ENCODE data around the gene TST.
A peak's percentile ranks its signal among the peaks of the same experiment; 100 is the strongest.

The TST gene

GRCh38 chr22:36977947-36978660 lies 41.1 kb downstream of the TST start:
- H3K27ac ChIP-seq (ENCODE audit: low read depth, low read length), result no peak overlapping the region
- H3K9me3 ChIP-seq (ENCODE audit: control insufficient read depth, insufficient read depth, low read depth, low read length), result no peaks in the 10 kb centered on the region
- peak overlapping the region; percentile 43 for H3K4me3 ChIP-seq (ENCODE audit: low read depth, low read length)
- 0 out of 2 replicates have a peak, but pooled peaks cover 6% of the 10 kb centered on the region for H3K4me1 ChIP-seq (ENCODE audit: control insufficient read depth, insufficient read depth, low read length)
- no peak overlapping the region for H3K9ac ChIP-seq (ENCODE audit: low read length)
- H3K36me3 ChIP-seq (ENCODE audit: control insufficient read depth, insufficient read depth, low read length), result no peaks in the 10 kb centered on the region
- no peaks in the 10 kb centered on the region for H3K27me3 ChIP-seq (ENCODE audit: control insufficient read depth, insufficient read depth, low read length)

- Histone ChIP-seq H3K27ac (ENCODE audit: low read depth, low read length) (no peak overlapping the region), H3K27me3 (ENCODE audit: control insufficient read depth, insufficient read depth, low read length) (no peaks in the 10 kb centered on the region), H3K4me3 (ENCODE audit: low read depth, low read length) (peak overlapping the region; percentile 43), H3K9me3 (ENCODE audit: control insufficient read depth, insufficient read depth, low read depth, low read length) (no peaks in the 10 kb centered on the region), H3K9ac (ENCODE audit: low read length) (no peak overlapping the region), H3K36me3 (ENCODE audit: control insufficient read depth, insufficient read depth, low read length) (no peaks in the 10 kb centered on the region), H3K4me1 (ENCODE audit: control insufficient read depth, insufficient read depth, low read length) (0 out of 2 replicates have a peak, but pooled peaks cover 6% of the 10 kb centered on the region)
These were observed 41.8 kb downstream of the TST start for GRCh38 chr22:36977401-36977861.

DNA sequence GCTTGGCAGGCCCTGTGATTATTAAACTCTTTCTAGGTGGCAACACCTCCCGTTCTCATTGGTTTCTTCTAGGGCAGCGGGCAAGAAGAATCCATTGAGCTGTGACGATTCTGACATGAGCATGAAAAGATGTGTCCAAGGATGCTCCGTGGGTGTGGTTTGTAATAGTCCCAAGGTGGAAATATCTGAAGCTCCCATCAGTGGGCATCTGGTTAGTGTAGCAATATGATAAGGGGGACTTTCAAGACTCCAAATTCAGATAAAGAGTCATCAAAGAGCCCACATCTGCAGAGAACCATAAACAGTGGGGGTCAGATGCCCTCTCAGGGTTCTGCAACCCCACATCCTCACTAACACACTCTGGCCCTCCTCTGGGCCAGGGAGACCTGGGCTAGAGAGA lies 42.6 kb downstream of the TST start:
- Histone ChIP-seq H3K4me3 (ENCODE audit: low read depth, low read length) (no peak overlapping the region), H3K27ac (ENCODE audit: low read depth, low read length) (no peak overlapping the region), H3K9ac (ENCODE audit: low read length) (no peak overlapping the region), H3K9me3 (ENCODE audit: control insufficient read depth, insufficient read depth, low read depth, low read length) (no peaks in the 10 kb centered on the region), H3K36me3 (ENCODE audit: control insufficient read depth, insufficient read depth, low read length) (no peaks in the 10 kb centered on the region), H3K4me1 (ENCODE audit: control insufficient read depth, insufficient read depth, low read length) (0 out of 2 replicates have a peak, but pooled peaks cover 6% of the 10 kb centered on the region), H3K27me3 (ENCODE audit: control insufficient read depth, insufficient read depth, low read length) (no peaks in the 10 kb centered on the region)

DNA sequence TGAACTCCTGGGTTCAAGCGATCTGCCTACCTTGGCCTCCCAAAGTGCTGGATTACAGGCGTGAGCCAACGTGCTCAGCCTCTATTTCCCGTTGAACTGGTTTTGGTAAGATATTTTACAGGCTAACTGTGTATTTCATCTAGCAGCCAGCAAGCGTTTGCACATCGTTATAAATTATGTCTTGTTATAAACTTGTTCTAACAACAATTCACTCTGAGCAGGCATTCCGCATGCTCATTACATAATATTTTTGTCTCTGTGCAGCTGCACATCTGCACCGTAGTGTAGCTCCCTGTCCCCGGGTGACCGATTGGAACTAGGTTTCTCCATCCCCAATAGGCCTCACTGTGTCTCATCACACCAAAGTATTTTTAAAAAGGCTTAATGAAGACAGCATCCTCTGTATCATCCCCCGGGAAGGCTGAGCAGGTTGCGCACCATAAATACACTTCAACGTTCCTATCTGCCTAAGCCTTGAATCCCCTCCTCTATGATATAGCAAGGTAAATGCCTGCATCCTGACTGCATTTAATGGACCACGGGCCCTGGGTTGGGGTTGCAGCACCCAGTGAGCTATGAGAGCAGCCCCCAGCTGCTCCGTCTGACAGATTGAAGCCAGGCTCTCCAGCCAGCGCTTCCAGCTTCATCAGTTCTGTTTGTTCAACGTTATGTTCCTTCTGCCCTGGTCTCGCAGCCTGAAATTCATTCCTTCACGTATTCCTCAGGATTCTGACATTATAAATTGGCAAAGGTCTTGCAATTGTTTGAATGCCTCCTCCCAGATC lies 47.7 kb downstream of the TST start:
- Histone ChIP-seq H3K27me3 (ENCODE audit: control insufficient read depth, insufficient read depth, low read length) (no peaks in the 10 kb centered on the region), H3K27ac (ENCODE audit: low read depth, low read length) (no peak overlapping the region)

DNA sequence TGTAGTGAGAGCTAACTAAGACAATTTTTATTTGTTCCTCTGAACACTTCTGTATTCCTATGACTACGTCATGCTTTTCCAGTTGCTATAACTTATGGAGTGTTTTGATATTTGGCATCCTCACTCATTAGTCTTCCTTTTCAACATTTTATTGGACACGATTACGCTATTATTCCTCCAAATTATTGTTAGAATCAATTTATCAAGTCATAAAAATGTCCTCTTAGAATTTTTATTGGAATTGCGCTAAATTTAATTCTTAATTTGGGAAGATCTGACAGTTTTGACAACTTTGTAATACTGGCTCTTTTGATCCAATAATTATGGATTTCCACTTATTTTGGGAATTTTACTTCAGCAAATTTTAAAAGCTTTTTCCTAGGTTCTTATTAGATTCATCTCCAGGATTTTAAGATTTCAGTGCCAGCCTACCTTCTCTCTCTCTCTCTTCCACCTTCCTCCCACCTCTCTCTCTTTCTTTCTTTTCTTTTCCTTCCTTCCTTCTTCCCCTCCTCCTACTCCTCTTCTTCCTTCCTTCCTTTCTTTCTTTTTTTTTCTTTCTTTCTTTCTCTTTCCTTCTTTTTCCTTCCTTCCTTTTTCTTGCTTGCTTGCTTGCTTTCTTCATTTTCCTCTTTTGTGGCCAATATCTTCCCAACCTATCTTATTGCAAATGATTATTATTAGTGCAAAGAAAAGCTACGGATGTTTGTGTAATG lies 50.8 kb downstream of the TST start:
- H3K9ac ChIP-seq (ENCODE audit: low read length), result no peak overlapping the region
- H3K27ac ChIP-seq (ENCODE audit: low read depth, low read length), result no peak overlapping the region
- no peaks in the 10 kb centered on the region for H3K36me3 ChIP-seq (ENCODE audit: control insufficient read depth, insufficient read depth, low read length)
- no peaks in the 10 kb centered on the region for H3K4me1 ChIP-seq (ENCODE audit: control insufficient read depth, insufficient read depth, low read length)
- no peak overlapping the region for H3K4me3 ChIP-seq (ENCODE audit: low read depth, low read length)
- peaks cover 4% of the 10 kb centered on the region; the same call in 1 of the 2 replicates for H3K9me3 ChIP-seq (ENCODE audit: control insufficient read depth, insufficient read depth, low read depth, low read length)
- no peaks in the 10 kb centered on the region for H3K27me3 ChIP-seq (ENCODE audit: control insufficient read depth, insufficient read depth, low read length)

More for the DNA sequence above, 47.7 kb downstream of the TST start:
- Histone ChIP-seq H3K9me3 (ENCODE audit: control insufficient read depth, insufficient read depth, low read depth, low read length) (no peaks in the 10 kb centered on the region), H3K4me3 (ENCODE audit: low read depth, low read length) (no peak overlapping the region), H3K4me1 (ENCODE audit: control insufficient read depth, insufficient read depth, low read length) (no peaks in the 10 kb centered on the region), H3K9ac (ENCODE audit: low read length) (no peak overlapping the region), H3K36me3 (ENCODE audit: control insufficient read depth, insufficient read depth, low read length) (no peaks in the 10 kb centered on the region)

DNA sequence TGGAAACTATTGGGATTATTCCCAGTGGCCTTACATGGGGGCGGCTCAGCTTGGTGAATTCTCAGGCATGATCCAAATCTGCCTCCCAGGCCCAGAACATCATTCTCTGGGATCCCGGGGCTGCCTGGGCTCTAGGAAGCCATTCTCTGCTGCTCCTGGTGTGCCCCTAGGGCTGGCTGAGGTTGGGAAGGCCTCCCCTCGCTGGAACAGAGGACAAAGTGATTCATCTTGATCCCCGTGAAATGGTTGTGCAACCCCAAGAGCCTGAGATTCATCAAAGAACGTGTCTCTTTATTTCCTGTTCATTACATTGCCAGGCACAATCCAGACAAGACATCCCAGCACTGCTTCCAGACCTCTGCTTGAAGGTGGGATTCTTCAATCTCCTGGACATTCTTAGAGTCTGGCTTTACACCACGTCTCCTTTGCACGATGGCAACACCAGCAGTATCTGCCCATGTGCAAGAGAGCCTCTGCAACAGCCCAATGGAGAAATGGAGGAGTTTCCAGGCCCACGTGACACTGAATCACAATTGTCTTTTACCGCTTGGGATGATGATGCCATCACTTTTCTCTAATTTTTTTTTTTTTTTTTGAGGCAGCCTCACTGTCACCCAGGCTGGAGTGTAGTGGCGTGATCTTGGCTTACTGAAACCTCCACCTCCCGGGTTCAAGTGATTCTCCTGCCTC lies 52.3 kb downstream of the TST start:
- no peak overlapping the region for H3K9ac ChIP-seq (ENCODE audit: low read length)
- no peak overlapping the region for H3K27ac ChIP-seq (ENCODE audit: low read depth, low read length)
- H3K36me3 ChIP-seq (ENCODE audit: control insufficient read depth, insufficient read depth, low read length), result no peaks in the 10 kb centered on the region
- H3K27me3 ChIP-seq (ENCODE audit: control insufficient read depth, insufficient read depth, low read length), result no peaks in the 10 kb centered on the region
- H3K4me1 ChIP-seq (ENCODE audit: control insufficient read depth, insufficient read depth, low read length), result peaks cover 7% of the 10 kb centered on the region; the same call in 1 of the 2 replicates
- H3K4me3 ChIP-seq (ENCODE audit: low read depth, low read length), result no peak overlapping the region
- peaks cover 4% of the 10 kb centered on the region; the same call in 1 of the 2 replicates for H3K9me3 ChIP-seq (ENCODE audit: control insufficient read depth, insufficient read depth, low read depth, low read length)

GRCh38 chr22:36965696-36966095 lies 53.6 kb downstream of the TST start:
- H3K9me3 ChIP-seq (ENCODE audit: control insufficient read depth, insufficient read depth, low read depth, low read length), result peaks cover 4% of the 10 kb centered on the region; the same call in 1 of the 2 replicates
- H3K27me3 ChIP-seq (ENCODE audit: control insufficient read depth, insufficient read depth, low read length), result no peaks in the 10 kb centered on the region
- H3K36me3 ChIP-seq (ENCODE audit: control insufficient read depth, insufficient read depth, low read length), result no peaks in the 10 kb centered on the region
- no peak overlapping the region for H3K9ac ChIP-seq (ENCODE audit: low read length)
- H3K4me1 ChIP-seq (ENCODE audit: control insufficient read depth, insufficient read depth, low read length), result peaks cover 15% of the 10 kb centered on the region
- H3K4me3 ChIP-seq (ENCODE audit: low read depth, low read length), result no peak overlapping the region
- H3K27ac ChIP-seq (ENCODE audit: low read depth, low read length), result no peak overlapping the region

DNA sequence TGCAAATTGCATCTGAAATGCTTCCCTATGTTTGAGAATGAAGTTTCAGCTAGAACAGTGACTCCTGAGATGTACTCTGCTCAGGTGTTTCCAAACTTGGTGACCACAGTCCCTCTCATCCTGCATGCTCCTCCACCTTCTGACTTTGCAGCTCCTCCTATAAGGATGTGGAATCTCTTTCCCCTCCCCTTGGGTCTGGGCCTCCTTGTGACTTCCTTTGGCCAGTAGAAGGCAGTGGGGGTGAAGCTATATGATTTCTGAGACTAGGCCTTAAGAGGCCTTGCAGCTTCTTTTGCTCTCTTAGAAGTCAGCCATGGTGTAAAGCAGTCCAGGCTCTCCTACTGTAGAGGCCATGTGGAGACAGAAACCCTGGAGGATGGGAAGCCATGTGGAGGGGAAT lies 55.1 kb downstream of the TST start:
- Histone ChIP-seq H3K9me3 (ENCODE audit: control insufficient read depth, insufficient read depth, low read depth, low read length) (peaks cover 7% of the 10 kb centered on the region; the same call in 1 of the 2 replicates), H3K27me3 (ENCODE audit: control insufficient read depth, insufficient read depth, low read length) (peaks cover 4% of the 10 kb centered on the region; the same call in 1 of the 2 replicates), H3K9ac (ENCODE audit: low read length) (no peak overlapping the region), H3K4me3 (ENCODE audit: low read depth, low read length) (no peak overlapping the region), H3K4me1 (ENCODE audit: control insufficient read depth, insufficient read depth, low read length) (peaks cover 15% of the 10 kb centered on the region), H3K27ac (ENCODE audit: low read depth, low read length) (no peak overlapping the region), H3K36me3 (ENCODE audit: control insufficient read depth, insufficient read depth, low read length) (no peaks in the 10 kb centered on the region)

- Histone ChIP-seq H3K9ac (ENCODE audit: low read length) (no peak overlapping the region), H3K9me3 (ENCODE audit: control insufficient read depth, insufficient read depth, low read depth, low read length) (peaks cover 14% of the 10 kb centered on the region; the same call in 1 of the 2 replicates), H3K36me3 (ENCODE audit: control insufficient read depth, insufficient read depth, low read length) (no peaks in the 10 kb centered on the region), H3K4me1 (ENCODE audit: control insufficient read depth, insufficient read depth, low read length) (peaks cover 15% of the 10 kb centered on the region), H3K27me3 (ENCODE audit: control insufficient read depth, insufficient read depth, low read length) (peaks cover 4% of the 10 kb centered on the region; the same call in 1 of the 2 replicates), H3K4me3 (ENCODE audit: low read depth, low read length) (no peak overlapping the region), H3K27ac (ENCODE audit: low read depth, low read length) (no peak overlapping the region)
These were observed 55.9 kb downstream of the TST start for GRCh38 chr22:36963302-36963701.

- no peak overlapping the region for H3K9ac ChIP-seq (ENCODE audit: low read length)
- H3K4me1 ChIP-seq (ENCODE audit: control insufficient read depth, insufficient read depth, low read length), result peaks cover 15% of the 10 kb centered on the region
- peaks cover 4% of the 10 kb centered on the region; the same call in 1 of the 2 replicates for H3K27me3 ChIP-seq (ENCODE audit: control insufficient read depth, insufficient read depth, low read length)
- no peak overlapping the region for H3K27ac ChIP-seq (ENCODE audit: low read depth, low read length)
- no peak overlapping the region for H3K4me3 ChIP-seq (ENCODE audit: low read depth, low read length)
- no peaks in the 10 kb centered on the region for H3K36me3 ChIP-seq (ENCODE audit: control insufficient read depth, insufficient read depth, low read length)
- peaks cover 22% of the 10 kb centered on the region; the same call in 1 of the 2 replicates for H3K9me3 ChIP-seq (ENCODE audit: control insufficient read depth, insufficient read depth, low read depth, low read length)
These were observed 57.6 kb downstream of the TST start for GRCh38 chr22:36961626-36962025.

All from HUES6 (cell line).